ENCODE measurements around the gene FGF12. TPM values are rescaled to one million over a fixed set of nuclear protein-coding genes. Genes with fewer than 3 reads are reported as not detected.

Gene FGF12
- total and polyA plus RNA-seq, 2 experiments from 2014 or later: 6.0 to 14.3 TPM

DNA sequence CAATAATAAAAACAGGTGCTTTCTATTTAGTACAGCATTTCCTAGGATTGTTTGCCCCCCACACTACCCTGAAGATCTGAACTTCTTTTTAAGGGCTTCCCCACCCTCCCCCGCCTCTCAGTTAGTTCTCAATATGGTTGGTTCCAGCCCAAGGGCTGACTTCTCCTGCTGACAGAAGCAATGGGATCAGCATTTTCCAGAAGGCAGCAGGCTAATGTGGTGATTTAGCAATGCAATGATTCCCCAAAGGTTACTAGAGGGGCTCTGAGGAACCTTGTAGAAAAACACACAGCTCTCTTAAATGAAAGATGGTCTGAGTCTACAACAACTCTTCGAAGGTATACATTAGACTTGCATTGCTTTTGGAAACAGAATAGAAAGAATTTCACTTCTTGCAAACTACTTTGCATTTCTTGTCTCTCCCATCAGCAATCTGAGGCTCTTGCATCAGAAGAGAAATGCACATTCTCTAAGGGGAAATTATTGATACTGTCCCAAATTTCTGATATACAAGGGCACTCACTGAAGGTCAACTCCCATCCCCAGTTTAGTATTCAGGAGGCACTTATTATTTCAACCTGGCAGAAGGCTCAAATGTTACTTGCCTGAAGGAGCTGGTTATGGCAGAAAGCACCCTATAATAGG, 30.3 kb downstream of the FGF12 start (continued):
- TF ChIP-seq EZH2 (IDR thresholded peaks at IDR 0.05; ENCODE audit: low read depth, unreplicated experiment) (no peak), ZNF331 (CRISPR knock-in tag; IDR thresholded peaks at IDR 0.05; ENCODE audit: low read depth) (no peak), EZH2phosphoT487 (IDR thresholded peaks at IDR 0.05; ENCODE audit: unreplicated experiment) (no peak), POLR2AphosphoS5 (IDR thresholded peaks at IDR 0.05; ENCODE audit: low read depth) (no peak), JUNB (IDR thresholded peaks at IDR 0.05; ENCODE audit: unreplicated experiment) (no peak)

GRCh38 chr3:192687488-192688152, 39.7 kb downstream of the FGF12 start:
- Histone ChIP-seq H3K9me2 (ENCODE audit: insufficient read depth) (no peaks in the 10 kb centered on the region), H3F3A (replicated peaks; ENCODE audit: low read depth) (no peaks in the 10 kb centered on the region), H2AFZ (no peak overlapping the region), H4K20me1 (replicated peaks; ENCODE audit: insufficient read depth) (no peaks in the 10 kb centered on the region), H3K27me3 (ENCODE audit: insufficient read depth) (no peaks in the 10 kb centered on the region), H3K4me3 (no peak overlapping the region), H3K36me3 (ENCODE audit: insufficient read depth) (no peaks in the 10 kb centered on the region; the same call in 1 of the 2 replicates), H3K79me2 (replicated peaks; ENCODE audit: insufficient read depth) (no peaks in the 10 kb centered on the region), H3K4me1 (ENCODE audit: insufficient read depth) (no peaks in the 10 kb centered on the region), H3K27ac (ENCODE audit: low read depth) (no peak overlapping the region), H3K4me2 (no peak overlapping the region)
- no peak overlapping the region for H3K4me3 Mint-ChIP-seq
- H3K27ac Mint-ChIP-seq: peak overlapping the region; percentile 44; the same call in 1 of the 2 replicates
- DNase-seq (ENCODE audit: low spot score): no peak
- H3K4me1 Mint-ChIP-seq: 0 out of 3 replicates have a peak, but pooled peaks cover 4% of the 10 kb centered on the region
- no peak for ATAC-seq
- peaks cover 7% of the 10 kb centered on the region for H3K27me3 Mint-ChIP-seq (ENCODE audit: insufficient read depth, low read depth, poor library complexity)
- peaks cover 4% of the 10 kb centered on the region; the same call in 2 of the 3 replicates for H3K36me3 Mint-ChIP-seq (ENCODE audit: low read depth)
- H3K9me3 Mint-ChIP-seq: peaks cover 7% of the 10 kb centered on the region
- TF ChIP-seq REST (IDR thresholded peaks at IDR 0.05; ENCODE audit: unreplicated experiment): no peak
- TF ChIP-seq, protein P1, sequence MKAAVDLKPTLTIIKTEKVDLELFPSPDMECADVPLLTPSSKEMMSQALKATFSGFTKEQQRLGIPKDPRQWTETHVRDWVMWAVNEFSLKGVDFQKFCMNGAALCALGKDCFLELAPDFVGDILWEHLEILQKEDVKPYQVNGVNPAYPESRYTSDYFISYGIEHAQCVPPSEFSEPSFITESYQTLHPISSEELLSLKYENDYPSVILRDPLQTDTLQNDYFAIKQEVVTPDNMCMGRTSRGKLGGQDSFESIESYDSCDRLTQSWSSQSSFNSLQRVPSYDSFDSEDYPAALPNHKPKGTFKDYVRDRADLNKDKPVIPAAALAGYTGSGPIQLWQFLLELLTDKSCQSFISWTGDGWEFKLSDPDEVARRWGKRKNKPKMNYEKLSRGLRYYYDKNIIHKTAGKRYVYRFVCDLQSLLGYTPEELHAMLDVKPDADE (IDR thresholded peaks at IDR 0.05): no peak
- TF ChIP-seq STAT1 (IDR thresholded peaks at IDR 0.05; ENCODE audit: unreplicated experiment): no peak
- no peak for TF ChIP-seq POLR2AphosphoS5 (IDR thresholded peaks at IDR 0.05; ENCODE audit: low read depth)
- TF ChIP-seq, protein P2, sequence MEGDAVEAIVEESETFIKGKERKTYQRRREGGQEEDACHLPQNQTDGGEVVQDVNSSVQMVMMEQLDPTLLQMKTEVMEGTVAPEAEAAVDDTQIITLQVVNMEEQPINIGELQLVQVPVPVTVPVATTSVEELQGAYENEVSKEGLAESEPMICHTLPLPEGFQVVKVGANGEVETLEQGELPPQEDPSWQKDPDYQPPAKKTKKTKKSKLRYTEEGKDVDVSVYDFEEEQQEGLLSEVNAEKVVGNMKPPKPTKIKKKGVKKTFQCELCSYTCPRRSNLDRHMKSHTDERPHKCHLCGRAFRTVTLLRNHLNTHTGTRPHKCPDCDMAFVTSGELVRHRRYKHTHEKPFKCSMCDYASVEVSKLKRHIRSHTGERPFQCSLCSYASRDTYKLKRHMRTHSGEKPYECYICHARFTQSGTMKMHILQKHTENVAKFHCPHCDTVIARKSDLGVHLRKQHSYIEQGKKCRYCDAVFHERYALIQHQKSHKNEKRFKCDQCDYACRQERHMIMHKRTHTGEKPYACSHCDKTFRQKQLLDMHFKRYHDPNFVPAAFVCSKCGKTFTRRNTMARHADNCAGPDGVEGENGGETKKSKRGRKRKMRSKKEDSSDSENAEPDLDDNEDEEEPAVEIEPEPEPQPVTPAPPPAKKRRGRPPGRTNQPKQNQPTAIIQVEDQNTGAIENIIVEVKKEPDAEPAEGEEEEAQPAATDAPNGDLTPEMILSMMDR (conservative IDR thresholded peaks at IDR 0.05; ENCODE audit: low read depth in 2 of 2): no peak
- TF ChIP-seq EZH2 (IDR thresholded peaks at IDR 0.05; ENCODE audit: low read depth, unreplicated experiment): no peak
- TF ChIP-seq JUNB (IDR thresholded peaks at IDR 0.05; ENCODE audit: unreplicated experiment): no peak
- no peak for TF ChIP-seq NANOG (IDR thresholded peaks at IDR 0.05; ENCODE audit: borderline replicate concordance)
- TF ChIP-seq EZH2phosphoT487 (IDR thresholded peaks at IDR 0.05; ENCODE audit: unreplicated experiment): no peak
- TF ChIP-seq ZNF114 (CRISPR knock-in tag; IDR thresholded peaks at IDR 0.05): no peak
- TF ChIP-seq CREB1 (CRISPR knock-in tag; IDR thresholded peaks at IDR 0.05; ENCODE audit: low read depth): no peak
- TF ChIP-seq ZNF331 (CRISPR knock-in tag; IDR thresholded peaks at IDR 0.05; ENCODE audit: low read depth): no peak
